NT2/D1 (cell line): ENCODE data around the gene ABHD18.

Experiments used
- DNase-seq: peaks from one replicate; pipeline ENCODE4 v3.0.0-alpha.2; 2011; ENCODE audit warnings: low read depth, low spot score
- H3K27me3 ChIP-seq: 2 replicates; pipeline ENCODE4 v1.6.0; 2011; ENCODE audit warnings: mild to moderate bottlenecking; ENCODE audit not compliant: insufficient read length, insufficient read depth
- H3K36me3 ChIP-seq: 2 replicates; pipeline ENCODE4 v1.6.1; 2011; ENCODE audit warnings: mild to moderate bottlenecking, low read length, mixed read lengths; ENCODE audit not compliant: insufficient read depth, insufficient read length
- H3K4me1 ChIP-seq: 2 replicates; pipeline ENCODE4 v1.5.1; 2011; ENCODE audit not compliant: insufficient read depth, insufficient read length
- H3K4me3 ChIP-seq: 2 replicates; pipeline ENCODE4 v1.5.1; 2011; ENCODE audit warnings: low read depth; ENCODE audit not compliant: insufficient read length
- H3K9ac ChIP-seq: 2 replicates; pipeline ENCODE4 v1.6.0; 2011; ENCODE audit warnings: low read depth; ENCODE audit not compliant: insufficient read length
- H3K9me3 ChIP-seq: 2 replicates; pipeline ENCODE4 v1.5.1; 2011; ENCODE audit warnings: mild to moderate bottlenecking, low read length; ENCODE audit not compliant: insufficient read depth
- SUZ12 ChIP-seq: IDR thresholded peaks from 2 replicates; pipeline ENCODE4 v1.6.1; 2011; ENCODE audit not compliant: insufficient read length, insufficient read depth; ENCODE audit errors: extremely low read depth
- YY1 ChIP-seq: IDR thresholded peaks from 2 replicates; pipeline ENCODE4 v1.6.1; 2011; ENCODE audit not compliant: insufficient read length, insufficient read depth
- ZNF274 ChIP-seq: IDR thresholded peaks from 2 replicates; pipeline ENCODE4 v1.6.1; 2011; ENCODE audit warnings: mild to moderate bottlenecking, low read depth, low read length

ABHD18 gene

DNA sequence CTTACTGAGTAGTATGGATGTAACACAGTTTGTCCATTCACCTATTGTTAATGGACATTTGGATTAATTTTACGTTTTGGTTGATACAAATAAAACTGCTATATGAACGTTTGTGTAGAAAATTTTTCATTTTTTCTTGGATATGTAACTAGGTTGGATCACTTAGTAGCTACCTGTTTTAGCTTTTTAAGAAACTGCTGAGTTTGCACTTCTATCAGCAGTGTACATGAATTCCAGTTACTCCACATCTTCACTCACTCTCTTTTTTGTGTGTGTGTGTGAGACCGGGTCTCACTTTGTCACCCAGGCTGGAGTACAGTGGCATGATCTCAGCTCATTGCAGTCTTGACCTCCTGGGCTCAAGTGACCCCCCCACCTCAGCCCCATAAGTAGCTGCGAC lies 111.3 kb downstream of the ABHD18 start:
- no peak for TF ChIP-seq SUZ12
- TF ChIP-seq ZNF274, result no peak
- no peak for TF ChIP-seq YY1
- DNase-seq, result no peak
- Histone ChIP-seq H3K4me1 (no peaks in the 10 kb centered on the region), H3K4me3 (no peak overlapping the region), H3K9ac (no peak overlapping the region), H3K36me3 (peaks cover 20% of the 10 kb centered on the region), H3K27me3 (no peaks in the 10 kb centered on the region), H3K9me3 (no peaks in the 10 kb centered on the region)
